NT2/D1 (cell line): ENCODE measurements around the gene ASIP.
"Not testable (repeated sequence)": the region's sequence is repeated elsewhere in the genome, so short reads cannot be mapped to it uniquely, and the experiment has no call there.

ENCODE experiments used
- DNase-seq: peaks from one replicate; pipeline ENCODE4 v3.0.0-alpha.2; 2011; ENCODE audit warnings: low read depth, low spot score
- H3K27me3 ChIP-seq: 2 replicates; pipeline ENCODE4 v1.6.0; 2011; ENCODE audit warnings: mild to moderate bottlenecking; ENCODE audit not compliant: insufficient read length, insufficient read depth
- H3K36me3 ChIP-seq: 2 replicates; pipeline ENCODE4 v1.6.1; 2011; ENCODE audit warnings: mild to moderate bottlenecking, low read length, mixed read lengths; ENCODE audit not compliant: insufficient read depth, insufficient read length
- H3K4me1 ChIP-seq: 2 replicates; pipeline ENCODE4 v1.5.1; 2011; ENCODE audit not compliant: insufficient read depth, insufficient read length
- H3K4me3 ChIP-seq: 2 replicates; pipeline ENCODE4 v1.5.1; 2011; ENCODE audit warnings: low read depth; ENCODE audit not compliant: insufficient read length
- H3K9ac ChIP-seq: 2 replicates; pipeline ENCODE4 v1.6.0; 2011; ENCODE audit warnings: low read depth; ENCODE audit not compliant: insufficient read length
- H3K9me3 ChIP-seq: 2 replicates; pipeline ENCODE4 v1.5.1; 2011; ENCODE audit warnings: mild to moderate bottlenecking, low read length; ENCODE audit not compliant: insufficient read depth
- SUZ12 ChIP-seq: IDR thresholded peaks from 2 replicates; pipeline ENCODE4 v1.6.1; 2011; ENCODE audit not compliant: insufficient read length, insufficient read depth; ENCODE audit errors: extremely low read depth
- YY1 ChIP-seq: IDR thresholded peaks from 2 replicates; pipeline ENCODE4 v1.6.1; 2011; ENCODE audit not compliant: insufficient read length, insufficient read depth
- ZNF274 ChIP-seq: IDR thresholded peaks from 2 replicates; pipeline ENCODE4 v1.6.1; 2011; ENCODE audit warnings: mild to moderate bottlenecking, low read depth, low read length

The ASIP gene

DNA sequence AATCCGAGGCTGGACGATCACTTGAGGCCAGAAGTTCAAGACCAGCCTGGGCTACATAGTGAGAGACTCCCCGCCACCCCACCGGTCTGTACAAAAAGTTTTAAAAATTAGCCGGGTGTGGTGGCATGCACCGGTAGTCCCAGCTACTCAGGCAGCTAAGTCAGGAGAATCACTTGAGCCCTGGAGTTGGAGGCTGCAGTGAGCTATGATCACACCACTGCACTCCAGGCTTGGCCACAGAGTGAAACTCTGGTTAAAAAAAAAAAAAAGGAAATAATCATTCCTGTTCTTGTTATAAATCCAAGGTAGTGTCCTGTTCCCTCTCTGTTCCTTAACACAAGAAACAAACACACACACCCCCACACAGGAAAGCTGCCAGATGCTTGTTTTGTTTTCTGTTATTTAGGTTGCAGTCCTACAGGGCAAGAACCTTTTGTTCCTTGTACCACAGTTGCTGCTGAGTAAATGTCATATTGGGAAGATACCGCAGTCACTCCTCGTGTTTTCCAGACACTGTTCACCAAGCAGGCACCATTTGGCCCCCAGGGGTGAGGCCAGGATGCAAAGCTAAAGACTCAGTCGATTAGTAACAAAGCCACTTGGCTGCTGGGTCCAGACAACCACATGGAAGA is 28.9 kb downstream of the ASIP start:
- no peak for DNase-seq
- Histone ChIP-seq H3K27me3 (no peaks in the 10 kb centered on the region), H3K4me1 (no peaks in the 10 kb centered on the region), H3K36me3 (peaks cover 7% of the 10 kb centered on the region), H3K9me3 (no peaks in the 10 kb centered on the region), H3K9ac (no peak overlapping the region), H3K4me3 (no peak overlapping the region)
- TF ChIP-seq SUZ12 (no peak), ZNF274 (no peak), YY1 (no peak)

DNA sequence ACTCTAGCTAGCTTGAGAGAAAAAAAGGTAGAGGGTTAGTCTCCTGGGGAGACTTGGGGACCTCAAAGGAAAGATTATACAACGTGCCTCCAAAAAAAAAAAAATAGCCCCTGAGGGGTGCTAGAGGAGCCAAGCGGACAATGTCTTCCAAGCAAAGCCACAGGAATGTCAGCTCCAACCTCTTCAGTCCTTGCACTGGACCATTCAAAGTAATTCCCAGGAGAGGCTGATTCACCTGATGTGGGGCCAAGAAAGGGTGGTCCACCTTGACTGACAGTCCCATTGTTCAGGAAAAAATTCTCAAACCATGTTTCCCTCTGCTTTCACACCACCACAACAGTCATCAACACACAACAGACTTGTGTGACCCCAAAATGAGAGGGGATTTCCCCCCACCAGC is 30.7 kb downstream of the ASIP start:
- DNase-seq: no peak
- H3K27me3 ChIP-seq: no peaks in the 10 kb centered on the region
- TF ChIP-seq ZNF274: no peak
- no peak for TF ChIP-seq SUZ12
- no peak for TF ChIP-seq YY1
- H3K9me3 ChIP-seq: no peaks in the 10 kb centered on the region
- no peak overlapping the region for H3K9ac ChIP-seq
- peaks cover 25% of the 10 kb centered on the region for H3K36me3 ChIP-seq
- H3K4me1 ChIP-seq: no peaks in the 10 kb centered on the region
- no peak overlapping the region for H3K4me3 ChIP-seq

- TF ChIP-seq SUZ12 (no peak), ZNF274 (no peak), YY1 (no peak)
- Histone ChIP-seq H3K9me3 (no peaks in the 10 kb centered on the region), H3K4me3 (no peak overlapping the region), H3K27me3 (no peaks in the 10 kb centered on the region), H3K36me3 (peaks cover 48% of the 10 kb centered on the region), H3K4me1 (no peaks in the 10 kb centered on the region), H3K9ac (no peak overlapping the region)
- no peak for DNase-seq
These were observed 33.5 kb downstream of the ASIP start for GRCh38 chr20:34274694-34275093.

DNA sequence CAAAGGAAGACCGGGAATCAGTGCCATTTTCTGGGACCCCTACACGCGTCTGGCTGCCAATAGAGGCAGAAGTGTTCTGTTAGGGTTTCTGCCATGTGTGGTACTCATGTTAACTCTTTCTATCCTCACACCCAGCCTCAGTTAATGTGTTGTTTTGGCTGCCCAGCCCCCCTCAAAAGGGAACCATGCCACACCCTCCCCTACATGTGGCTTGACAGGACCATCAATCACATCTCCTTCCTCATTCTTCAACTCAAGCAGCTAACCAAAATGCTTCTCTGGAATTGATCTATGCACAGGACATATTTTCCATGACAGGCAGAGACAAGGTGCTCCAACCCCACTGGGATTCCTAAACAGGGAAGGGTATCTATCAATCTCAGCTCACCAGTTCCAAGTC is 40.0 kb downstream of the ASIP start:
- peaks cover 94% of the 10 kb centered on the region for H3K36me3 ChIP-seq
- H3K4me1 ChIP-seq: no peaks in the 10 kb centered on the region
- no peaks in the 10 kb centered on the region for H3K9me3 ChIP-seq
- no peaks in the 10 kb centered on the region for H3K27me3 ChIP-seq
- no peak for DNase-seq
- TF ChIP-seq YY1 (no peak), ZNF274 (no peak), SUZ12 (no peak)
- H3K4me3 ChIP-seq: no peak overlapping the region
- no peak overlapping the region for H3K9ac ChIP-seq

DNA sequence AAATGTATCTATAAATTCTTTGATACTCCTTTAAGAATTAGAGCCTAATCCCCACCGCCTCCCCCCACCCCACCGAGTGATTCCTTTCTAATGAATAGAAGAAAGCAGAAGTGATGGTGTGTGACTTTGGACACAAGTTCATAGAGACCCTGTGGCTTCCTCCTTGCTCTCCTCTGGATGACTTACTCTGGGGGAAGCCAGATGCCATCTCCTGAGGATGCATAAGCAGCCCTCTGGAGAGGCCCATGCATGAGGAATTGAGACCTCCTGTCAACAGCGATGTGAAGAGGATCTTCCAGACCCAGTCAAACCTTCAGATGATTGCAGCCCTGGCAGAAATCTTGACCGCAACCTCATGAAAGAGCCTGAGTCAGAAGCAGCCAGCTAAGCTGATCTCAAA is 40.8 kb downstream of the ASIP start:
- no peak for DNase-seq
- no peaks in the 10 kb centered on the region for H3K4me1 ChIP-seq
- H3K4me3 ChIP-seq: no peak overlapping the region
- peaks cover 93% of the 10 kb centered on the region for H3K36me3 ChIP-seq
- TF ChIP-seq YY1 (no peak), ZNF274 (no peak), SUZ12 (no peak)
- H3K9me3 ChIP-seq: no peaks in the 10 kb centered on the region
- no peak overlapping the region for H3K9ac ChIP-seq
- no peaks in the 10 kb centered on the region for H3K27me3 ChIP-seq

- no peak for TF ChIP-seq ZNF274
- TF ChIP-seq SUZ12: no peak
- no peak for TF ChIP-seq YY1
- H3K4me3 ChIP-seq: no peak overlapping the region
- no peaks in the 10 kb centered on the region for H3K27me3 ChIP-seq
- no peak for DNase-seq
- H3K9me3 ChIP-seq: no peaks in the 10 kb centered on the region
- H3K9ac ChIP-seq: no peak overlapping the region
- peaks cover 95% of the 10 kb centered on the region for H3K36me3 ChIP-seq
- no peaks in the 10 kb centered on the region for H3K4me1 ChIP-seq
These were observed 42.6 kb downstream of the ASIP start for GRCh38 chr20:34283844-34284243.

DNA sequence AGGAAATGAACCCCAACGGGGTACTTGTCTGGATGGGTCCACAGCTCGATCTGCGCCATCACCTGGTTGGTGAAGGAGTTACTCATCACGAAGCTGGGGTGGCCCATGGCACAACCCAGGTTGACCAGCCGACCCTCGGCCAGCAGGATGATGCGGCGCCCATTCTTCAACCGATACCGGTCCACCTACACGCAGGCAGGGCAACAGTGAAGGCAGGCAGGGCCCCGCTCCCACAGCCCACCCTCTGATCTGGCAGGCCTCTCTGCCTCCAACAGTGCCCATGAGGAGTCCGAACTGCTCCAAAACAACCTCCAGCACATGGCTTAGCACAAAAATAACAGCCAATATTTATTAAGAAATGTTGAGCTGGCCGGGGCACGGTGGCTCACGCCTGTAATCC is 44.2 kb downstream of the ASIP start:
- no peak overlapping the region for H3K9ac ChIP-seq
- H3K36me3 ChIP-seq: peaks cover 92% of the 10 kb centered on the region
- H3K4me3 ChIP-seq: no peak overlapping the region
- TF ChIP-seq ZNF274 (no peak), YY1 (no peak), SUZ12 (no peak)
- no peak for DNase-seq
- no peaks in the 10 kb centered on the region for H3K9me3 ChIP-seq
- H3K4me1 ChIP-seq: no peaks in the 10 kb centered on the region
- H3K27me3 ChIP-seq: no peaks in the 10 kb centered on the region

DNA sequence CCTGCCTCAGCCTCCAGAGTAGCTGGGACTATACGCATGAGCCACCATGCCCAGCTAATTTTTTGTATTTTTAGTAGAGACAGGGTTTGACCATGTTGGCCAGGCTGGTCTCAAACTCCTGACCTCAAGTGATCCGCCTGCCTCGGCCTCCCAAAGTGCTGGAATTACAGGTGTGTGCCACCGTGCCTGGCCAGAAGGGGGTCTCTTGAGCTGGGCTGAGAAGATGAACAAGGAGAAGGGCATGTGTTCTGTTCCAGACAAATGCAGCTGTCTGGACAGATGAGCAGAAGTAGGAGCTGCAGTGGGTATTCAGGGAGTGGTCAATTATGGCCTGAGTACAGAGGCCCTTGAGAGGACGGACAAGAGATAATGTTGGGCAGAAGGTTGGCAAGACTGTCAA is 46.3 kb downstream of the ASIP start:
- H3K36me3 ChIP-seq: peaks cover 93% of the 10 kb centered on the region
- H3K4me3 ChIP-seq, DNase-seq, H3K4me1 ChIP-seq, H3K9me3 ChIP-seq, H3K9ac ChIP-seq, H3K27me3 ChIP-seq: not testable (repeated sequence)
